ENCODE results near the gene MYO5B.
"Not testable (repeated sequence)": the region's sequence is repeated elsewhere in the genome, so short reads cannot be mapped to it uniquely, and the experiment has no call there.

The MYO5B gene

GRCh38 chr18:50194631-50195532 lies at the start of gene MYO5B:
Gene MYO5B (minus strand): TSS chr18:50195147. CDS start chr18:50194793, 354 bp downstream.
- H3K27ac ChIP-seq: peak within 1 kb of the TSS; percentile 71
- TF ChIP-seq CTCF (conservative IDR thresholded peaks at IDR 0.05): peak; percentile 94
- peak; percentile 58 for TF ChIP-seq ZFX (IDR thresholded peaks at IDR 0.05)

GRCh38 chr18:50241768-50242167 lies 46.8 kb upstream of the MYO5B start:
- H3K27ac ChIP-seq: not testable (repeated sequence)

GRCh38 chr18:50240080-50240563 lies 45.2 kb upstream of the MYO5B start:
- TF ChIP-seq ZFX (IDR thresholded peaks at IDR 0.05): no peak
- no peak for TF ChIP-seq CTCF (conservative IDR thresholded peaks at IDR 0.05)
- H3K27ac ChIP-seq: no peak overlapping the region

GRCh38 chr18:50232419-50232818 lies 37.5 kb upstream of the MYO5B start:
- TF ChIP-seq ZFX (IDR thresholded peaks at IDR 0.05): no peak
- TF ChIP-seq CTCF (conservative IDR thresholded peaks at IDR 0.05): no peak
- H3K27ac ChIP-seq: no peak overlapping the region

- H3K27ac ChIP-seq: no peak overlapping the region
- TF ChIP-seq CTCF (conservative IDR thresholded peaks at IDR 0.05): no peak
- TF ChIP-seq ZFX (IDR thresholded peaks at IDR 0.05): no peak
Observed at GRCh38 chr18:50231621-50232020, 36.7 kb upstream of the MYO5B start.

GRCh38 chr18:50220249-50220648 lies 25.3 kb upstream of the MYO5B start:
- H3K27ac ChIP-seq: not testable (repeated sequence)

GRCh38 chr18:50218432-50219197 lies 23.7 kb upstream of the MYO5B start:
- no peak overlapping the region for H3K27ac ChIP-seq
- peak; percentile 45 for TF ChIP-seq CTCF (conservative IDR thresholded peaks at IDR 0.05)
- TF ChIP-seq ZFX (IDR thresholded peaks at IDR 0.05): no peak

- TF ChIP-seq CTCF (conservative IDR thresholded peaks at IDR 0.05) (no peak), ZFX (IDR thresholded peaks at IDR 0.05) (no peak)
- no peak overlapping the region for H3K27ac ChIP-seq
Observed at GRCh38 chr18:50209311-50209710, 14.4 kb upstream of the MYO5B start.
